Measurements from ENCODE around the gene CEP131. TPM values are rescaled to one million over a fixed set of nuclear protein-coding genes. Genes with fewer than 3 reads are reported as not detected.

CEP131 gene
- total RNA-seq, 1 donor from 2014 or later: 26.8 TPM

DNA sequence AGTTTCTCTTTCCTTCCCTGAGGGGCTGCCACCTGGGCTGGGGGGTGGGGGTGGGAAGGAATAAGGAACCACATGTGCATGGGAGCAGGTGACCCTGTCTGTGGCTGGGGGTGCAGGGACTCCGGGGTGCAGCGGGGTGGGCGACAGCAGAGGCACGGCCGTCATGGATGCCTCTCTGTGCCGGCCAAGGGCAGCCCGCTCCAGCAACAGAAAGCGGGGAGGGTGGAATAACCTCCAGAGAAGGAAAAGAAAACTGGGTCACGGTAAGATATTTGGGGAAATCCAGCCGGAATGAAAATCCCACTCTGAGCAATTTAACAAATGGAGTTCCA is 20.5 kb upstream of the CEP131 start:
- no peak overlapping the region for H3K4me3 Mint-ChIP-seq
- H3K27ac Mint-ChIP-seq: no peak overlapping the region

DNA sequence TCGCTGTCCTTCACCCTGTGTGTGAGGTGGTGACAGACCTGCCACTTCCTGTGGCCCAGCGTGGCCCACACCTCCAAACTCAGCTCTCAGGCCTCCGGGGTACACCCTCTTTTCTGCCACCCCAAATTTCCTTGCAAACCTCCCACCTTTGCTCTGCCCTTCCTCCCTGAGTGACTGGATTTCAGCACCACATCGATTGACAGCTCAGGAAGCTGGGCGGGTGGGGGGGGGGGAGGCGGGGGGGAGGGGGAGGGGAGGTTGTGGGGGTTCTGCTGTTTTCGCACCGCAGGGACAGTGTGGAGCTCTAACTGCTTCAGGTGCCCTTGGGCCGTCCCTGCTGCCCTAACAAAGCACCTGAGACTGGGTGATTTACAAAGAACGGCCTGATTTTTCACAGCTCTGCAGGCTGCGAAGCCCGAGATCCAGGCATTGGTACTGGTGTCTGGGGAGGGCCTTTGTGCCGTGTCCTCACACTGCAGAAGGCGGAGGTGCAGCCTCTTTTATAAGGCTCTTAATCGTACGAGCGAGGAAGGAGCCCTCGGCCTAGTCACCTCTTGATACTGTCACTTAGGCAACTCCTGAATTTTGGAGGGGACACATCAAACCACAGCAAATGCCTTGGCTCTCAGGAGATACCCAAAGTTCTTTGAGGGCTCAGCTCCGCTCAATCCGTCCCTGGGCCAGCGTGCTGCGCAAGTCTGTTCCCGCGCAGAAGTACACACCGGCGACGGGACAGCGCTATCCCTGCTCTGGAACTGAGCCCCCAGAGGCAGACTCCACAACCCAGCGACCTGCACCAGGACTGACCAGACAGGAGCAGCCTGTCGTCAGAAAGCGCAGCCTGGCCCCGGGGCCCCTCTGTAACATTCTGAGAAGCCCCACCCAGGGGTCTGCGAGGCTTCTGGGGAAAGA is 19.9 kb upstream of the CEP131 start:
- Mint-ChIP-seq H3K9me3 (no peaks in the 10 kb centered on the region), H3K4me1 (ENCODE audit: unreplicated experiment) (peaks cover 11% of the 10 kb centered on the region), H3K36me3 (no peaks in the 10 kb centered on the region), H3K27ac (no peak overlapping the region), H3K27me3 (no peaks in the 10 kb centered on the region), H3K4me3 (no peak overlapping the region)
- TF ChIP-seq, protein P1, sequence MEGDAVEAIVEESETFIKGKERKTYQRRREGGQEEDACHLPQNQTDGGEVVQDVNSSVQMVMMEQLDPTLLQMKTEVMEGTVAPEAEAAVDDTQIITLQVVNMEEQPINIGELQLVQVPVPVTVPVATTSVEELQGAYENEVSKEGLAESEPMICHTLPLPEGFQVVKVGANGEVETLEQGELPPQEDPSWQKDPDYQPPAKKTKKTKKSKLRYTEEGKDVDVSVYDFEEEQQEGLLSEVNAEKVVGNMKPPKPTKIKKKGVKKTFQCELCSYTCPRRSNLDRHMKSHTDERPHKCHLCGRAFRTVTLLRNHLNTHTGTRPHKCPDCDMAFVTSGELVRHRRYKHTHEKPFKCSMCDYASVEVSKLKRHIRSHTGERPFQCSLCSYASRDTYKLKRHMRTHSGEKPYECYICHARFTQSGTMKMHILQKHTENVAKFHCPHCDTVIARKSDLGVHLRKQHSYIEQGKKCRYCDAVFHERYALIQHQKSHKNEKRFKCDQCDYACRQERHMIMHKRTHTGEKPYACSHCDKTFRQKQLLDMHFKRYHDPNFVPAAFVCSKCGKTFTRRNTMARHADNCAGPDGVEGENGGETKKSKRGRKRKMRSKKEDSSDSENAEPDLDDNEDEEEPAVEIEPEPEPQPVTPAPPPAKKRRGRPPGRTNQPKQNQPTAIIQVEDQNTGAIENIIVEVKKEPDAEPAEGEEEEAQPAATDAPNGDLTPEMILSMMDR (conservative IDR thresholded peaks at IDR 0.05): no peak
- no peak for DNase-seq (ENCODE audit: extremely low spot score, unreplicated experiment)

More for the DNA sequence above, 20.5 kb upstream of the CEP131 start:
- Mint-ChIP-seq H3K9me3 (no peaks in the 10 kb centered on the region), H3K27me3 (no peaks in the 10 kb centered on the region), H3K36me3 (no peaks in the 10 kb centered on the region), H3K4me1 (ENCODE audit: unreplicated experiment) (peaks cover 7% of the 10 kb centered on the region)
- TF ChIP-seq, protein P1 (conservative IDR thresholded peaks at IDR 0.05): no peak
- no peak for DNase-seq (ENCODE audit: extremely low spot score, unreplicated experiment)

DNA sequence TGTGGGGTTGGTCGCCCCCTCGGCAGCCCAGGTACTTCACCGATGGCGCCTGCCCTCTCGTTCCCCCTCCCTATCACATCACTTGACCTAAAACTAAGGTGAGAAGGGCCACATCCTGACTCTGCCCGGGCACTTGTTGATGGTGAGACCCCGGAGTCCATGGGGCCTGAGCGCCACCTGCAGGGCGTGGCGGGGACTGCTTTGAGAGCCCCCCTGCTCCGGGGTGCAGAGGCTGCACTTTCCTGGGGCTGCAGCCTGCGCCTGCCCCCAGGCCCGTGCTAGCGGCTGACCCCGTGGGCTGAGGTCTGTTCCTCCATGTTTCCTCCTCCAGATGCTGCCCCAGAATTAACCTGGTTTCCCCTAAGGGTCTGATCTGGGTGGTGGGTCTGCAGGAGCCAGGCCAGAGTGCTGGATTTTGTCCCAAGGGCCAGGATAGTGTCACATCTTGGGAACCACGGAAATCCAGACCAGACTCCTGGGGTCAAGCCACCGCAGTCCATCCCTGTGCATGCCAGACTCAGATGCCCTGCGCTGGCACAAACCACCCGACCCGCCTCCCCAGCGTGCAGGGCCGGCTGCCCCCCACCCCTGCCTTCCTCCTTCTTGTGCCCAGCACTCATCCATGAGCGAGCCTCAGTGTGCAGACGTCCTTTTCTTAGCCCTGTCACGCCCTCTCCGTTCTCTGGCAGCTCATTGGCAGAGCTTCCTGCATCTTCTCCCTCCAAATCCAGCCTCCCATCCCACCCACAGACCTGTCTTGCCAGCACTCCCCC is 19.1 kb upstream of the CEP131 start:
- H3K36me3 Mint-ChIP-seq: no peaks in the 10 kb centered on the region
- peaks cover 12% of the 10 kb centered on the region for H3K4me1 Mint-ChIP-seq (ENCODE audit: unreplicated experiment)
- no peaks in the 10 kb centered on the region for H3K9me3 Mint-ChIP-seq
- H3K27ac Mint-ChIP-seq: no peak overlapping the region
- TF ChIP-seq, protein P1 (conservative IDR thresholded peaks at IDR 0.05): peak; percentile 90
- peak overlapping the region; percentile 70 for H3K4me3 Mint-ChIP-seq
- no peak for DNase-seq (ENCODE audit: extremely low spot score, unreplicated experiment)
- H3K27me3 Mint-ChIP-seq: no peaks in the 10 kb centered on the region

DNA sequence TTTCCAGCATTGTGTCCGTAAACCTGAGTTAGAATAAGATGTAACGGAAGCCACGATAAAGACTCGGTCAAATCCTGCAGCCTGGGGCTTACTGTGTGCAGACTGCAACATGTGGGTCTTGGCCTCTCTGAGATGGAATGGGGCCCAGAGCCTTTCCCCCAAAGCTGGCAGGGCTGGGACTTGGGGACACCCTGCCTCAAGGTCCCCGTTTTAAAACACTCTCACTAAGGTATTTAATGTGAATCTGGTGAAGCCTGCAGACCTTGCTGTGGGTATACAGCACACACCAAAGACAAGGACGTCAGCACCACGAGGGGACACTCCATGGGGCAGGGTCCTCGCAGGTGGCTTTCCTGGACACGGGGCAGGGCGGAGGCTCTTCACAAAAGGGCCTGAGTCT is 18.4 kb upstream of the CEP131 start:
- TF ChIP-seq, protein P1 (conservative IDR thresholded peaks at IDR 0.05): no peak
- no peak for DNase-seq (ENCODE audit: extremely low spot score, unreplicated experiment)
- H3K27me3 Mint-ChIP-seq: no peaks in the 10 kb centered on the region
- H3K4me1 Mint-ChIP-seq (ENCODE audit: unreplicated experiment): peaks cover 12% of the 10 kb centered on the region
- H3K36me3 Mint-ChIP-seq: no peaks in the 10 kb centered on the region
- H3K27ac Mint-ChIP-seq: peak overlapping the region; percentile 30
- no peaks in the 10 kb centered on the region for H3K9me3 Mint-ChIP-seq
- peak overlapping the region; percentile 94 for H3K4me3 Mint-ChIP-seq

DNA sequence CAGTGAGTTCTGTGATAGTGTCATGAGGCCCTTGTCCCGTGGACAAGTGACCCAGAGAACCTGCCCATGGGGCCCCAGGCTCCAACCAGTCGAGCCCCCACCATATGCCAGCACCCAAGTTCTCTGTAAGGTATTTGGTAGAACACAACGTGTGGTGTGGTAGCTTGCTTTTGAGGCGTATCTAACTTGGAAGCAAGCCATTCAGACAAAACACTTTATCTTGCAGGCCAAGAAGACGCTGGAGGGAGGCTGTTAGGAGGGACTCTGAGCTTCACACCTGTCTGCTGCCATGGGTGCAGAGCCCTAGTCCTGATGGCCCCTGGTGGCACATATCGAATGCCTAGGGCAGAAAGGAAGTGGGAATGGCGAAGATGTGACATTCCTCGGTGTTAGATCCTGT is 18.0 kb upstream of the CEP131 start:
- Mint-ChIP-seq H3K4me3 (peak overlapping the region; percentile 94), H3K36me3 (no peaks in the 10 kb centered on the region), H3K27ac (peak overlapping the region; percentile 30), H3K4me1 (ENCODE audit: unreplicated experiment) (peaks cover 12% of the 10 kb centered on the region), H3K27me3 (no peaks in the 10 kb centered on the region), H3K9me3 (no peaks in the 10 kb centered on the region)
- TF ChIP-seq, protein P1 (conservative IDR thresholded peaks at IDR 0.05): no peak
- no peak for DNase-seq (ENCODE audit: extremely low spot score, unreplicated experiment)

Data from type B pancreatic cell (in vitro differentiated cells).